ENCODE measurements around the gene NR1D1. TPM values are rescaled to one million over a fixed set of nuclear protein-coding genes. Genes with fewer than 3 reads are reported as not detected.

Gene NR1D1
- total RNA-seq, 3 donors from 2014 or later: 9.3 to 15.0 (median 14.8) TPM

DNA sequence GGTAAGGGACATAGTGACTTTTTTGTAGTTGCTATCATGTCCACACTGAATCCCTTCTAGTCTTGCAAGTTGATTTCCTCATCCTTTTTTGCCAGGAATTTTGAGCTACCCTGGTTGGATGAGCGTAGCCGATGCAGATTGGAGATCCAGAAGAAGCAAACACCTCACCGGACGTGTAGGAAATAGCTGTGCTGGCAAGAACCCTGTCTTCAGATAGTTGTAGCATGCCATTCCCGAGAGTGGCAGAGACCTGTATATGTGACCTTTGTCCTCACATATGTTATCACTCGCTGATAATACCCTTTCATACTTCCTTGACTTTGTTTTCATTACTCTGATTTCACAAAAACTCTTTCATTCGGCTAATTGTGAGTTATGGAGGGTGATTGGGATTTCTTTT is 33.8 kb upstream of the NR1D1 start:
- Histone ChIP-seq H3K9me3 (no peaks in the 10 kb centered on the region), H3K4me3 (no peak overlapping the region), H3K36me3 (ENCODE audit: low read depth) (peaks cover 5% of the 10 kb centered on the region), H3K4me1 (ENCODE audit: low read depth) (peaks cover 15% of the 10 kb centered on the region)
- intact Hi-C loops (cut with DNase I, micrococcal nuclease): no loop called here
- peak; percentile 97 for ATAC-seq
- DNase-seq: peak in 1 of 3 donors; percentile 66
- TF ChIP-seq, protein P1, sequence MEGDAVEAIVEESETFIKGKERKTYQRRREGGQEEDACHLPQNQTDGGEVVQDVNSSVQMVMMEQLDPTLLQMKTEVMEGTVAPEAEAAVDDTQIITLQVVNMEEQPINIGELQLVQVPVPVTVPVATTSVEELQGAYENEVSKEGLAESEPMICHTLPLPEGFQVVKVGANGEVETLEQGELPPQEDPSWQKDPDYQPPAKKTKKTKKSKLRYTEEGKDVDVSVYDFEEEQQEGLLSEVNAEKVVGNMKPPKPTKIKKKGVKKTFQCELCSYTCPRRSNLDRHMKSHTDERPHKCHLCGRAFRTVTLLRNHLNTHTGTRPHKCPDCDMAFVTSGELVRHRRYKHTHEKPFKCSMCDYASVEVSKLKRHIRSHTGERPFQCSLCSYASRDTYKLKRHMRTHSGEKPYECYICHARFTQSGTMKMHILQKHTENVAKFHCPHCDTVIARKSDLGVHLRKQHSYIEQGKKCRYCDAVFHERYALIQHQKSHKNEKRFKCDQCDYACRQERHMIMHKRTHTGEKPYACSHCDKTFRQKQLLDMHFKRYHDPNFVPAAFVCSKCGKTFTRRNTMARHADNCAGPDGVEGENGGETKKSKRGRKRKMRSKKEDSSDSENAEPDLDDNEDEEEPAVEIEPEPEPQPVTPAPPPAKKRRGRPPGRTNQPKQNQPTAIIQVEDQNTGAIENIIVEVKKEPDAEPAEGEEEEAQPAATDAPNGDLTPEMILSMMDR (IDR thresholded peaks at IDR 0.05): no peak

DNA sequence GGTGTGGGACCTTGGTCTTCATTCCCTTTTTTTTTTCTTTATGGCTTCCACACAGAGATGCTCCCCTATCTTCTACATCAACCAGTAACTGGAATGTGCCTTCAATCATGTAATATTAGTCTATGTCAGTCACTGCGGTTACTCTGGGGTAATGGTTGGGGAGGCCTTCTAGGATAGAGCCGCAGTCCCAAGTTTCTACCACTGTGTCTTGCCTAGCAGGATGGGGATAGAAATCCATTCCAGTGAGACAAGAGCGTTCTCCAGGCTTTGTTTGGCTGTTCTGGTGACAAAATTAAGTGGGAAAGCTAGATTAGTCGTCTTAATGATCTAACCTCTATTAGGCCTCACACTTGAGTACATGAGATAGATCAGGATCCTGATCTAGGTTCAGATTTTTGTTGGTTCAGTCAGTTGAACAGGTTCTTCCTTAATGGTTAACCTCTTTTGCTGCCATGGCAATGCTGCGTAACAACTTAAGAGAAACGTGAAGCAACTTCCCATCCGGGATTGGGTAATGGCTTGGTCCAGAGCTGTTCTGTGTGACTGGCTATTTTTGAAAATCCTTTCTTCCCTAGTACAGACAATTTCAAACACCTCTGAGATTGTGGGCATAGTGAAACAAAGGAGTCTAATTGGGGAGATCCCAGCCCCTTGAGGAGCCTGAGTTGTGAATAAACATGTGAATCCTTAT is 30.1 kb upstream of the NR1D1 start:
- peak; percentile 29 for ATAC-seq
- DNase-seq: peak in 1 of 3 donors; percentile 25
- Histone ChIP-seq H3K9me3 (no peaks in the 10 kb centered on the region), H3K4me1 (ENCODE audit: low read depth) (peaks cover 11% of the 10 kb centered on the region), H3K36me3 (ENCODE audit: low read depth) (peaks cover 5% of the 10 kb centered on the region), H3K4me3 (no peak overlapping the region)
- TF ChIP-seq, protein P1 (IDR thresholded peaks at IDR 0.05): no peak
- intact Hi-C loops (cut with DNase I, micrococcal nuclease): no loop called here

DNA sequence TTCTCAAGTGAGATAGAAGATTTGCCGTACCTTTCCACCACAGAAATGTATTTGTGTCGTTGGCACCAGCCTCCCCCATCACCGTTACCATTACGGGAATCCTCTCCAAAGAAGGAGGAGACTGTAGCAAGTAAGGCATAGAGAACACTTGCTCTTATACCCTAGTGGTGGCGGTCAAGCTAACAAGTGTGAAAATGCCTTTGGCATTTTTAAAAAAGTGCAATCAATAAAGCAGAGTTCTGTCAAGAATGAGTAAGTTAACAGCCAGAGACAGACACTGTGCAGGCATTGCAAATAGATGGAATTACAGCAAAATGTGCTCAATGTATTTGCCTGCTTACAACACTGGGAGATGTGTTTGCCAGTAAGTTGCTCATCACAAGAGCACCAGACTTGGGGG is 29.1 kb upstream of the NR1D1 start:
- intact Hi-C loops (cut with DNase I, micrococcal nuclease): no loop called here
- Histone ChIP-seq H3K4me1 (ENCODE audit: low read depth) (peaks cover 15% of the 10 kb centered on the region), H3K4me3 (no peak overlapping the region), H3K9me3 (no peaks in the 10 kb centered on the region), H3K36me3 (ENCODE audit: low read depth) (peaks cover 5% of the 10 kb centered on the region)
- TF ChIP-seq, protein P1 (IDR thresholded peaks at IDR 0.05): no peak
- ATAC-seq: no peak
- no peak for DNase-seq

DNA sequence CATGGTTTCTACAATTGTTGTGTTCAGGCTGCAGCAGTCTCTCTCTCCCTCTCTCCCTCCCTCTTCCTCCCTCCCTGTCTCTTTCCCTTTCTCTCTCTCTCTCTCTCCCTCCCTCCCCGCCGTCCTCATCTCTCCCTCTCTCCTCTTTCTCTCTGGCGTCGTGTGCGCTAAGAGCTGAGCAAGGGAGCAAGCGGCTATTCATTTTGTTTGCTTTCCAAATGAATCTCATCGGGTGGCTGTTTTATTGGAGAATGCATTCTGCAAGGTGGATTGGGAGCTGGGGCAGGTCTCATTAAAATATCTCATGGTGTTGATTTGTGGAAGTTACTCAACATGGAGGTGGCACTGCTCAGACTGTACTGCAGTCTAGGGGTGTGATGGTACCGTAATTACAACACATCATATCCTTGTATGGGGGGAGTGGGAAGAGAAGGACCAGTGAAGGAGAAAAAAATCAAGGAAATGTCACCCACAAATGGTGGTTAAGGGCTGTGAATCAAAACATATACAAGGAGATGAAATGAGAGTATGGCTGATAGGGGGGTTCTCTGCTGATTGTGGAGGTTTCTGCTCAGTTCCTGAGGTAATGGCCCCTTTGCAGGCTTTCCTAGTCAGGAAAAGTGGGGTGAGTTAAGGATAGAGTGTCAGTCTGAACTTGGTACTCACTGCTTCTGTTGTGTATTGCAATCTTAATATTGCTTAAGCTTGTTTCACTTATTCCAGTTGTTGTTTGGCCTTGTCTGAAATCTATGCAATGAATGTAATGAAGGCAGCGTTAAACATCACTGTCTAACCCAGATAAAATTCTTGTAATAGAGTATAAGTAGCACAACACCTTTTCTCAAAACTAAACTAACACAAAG is 24.1 kb upstream of the NR1D1 start:
- H3K4me1 ChIP-seq (ENCODE audit: low read depth): peaks cover 16% of the 10 kb centered on the region
- intact Hi-C loops (cut with DNase I, micrococcal nuclease): no loop called here
- DNase-seq: peak in 1 of 3 donors; percentile 29

DNA sequence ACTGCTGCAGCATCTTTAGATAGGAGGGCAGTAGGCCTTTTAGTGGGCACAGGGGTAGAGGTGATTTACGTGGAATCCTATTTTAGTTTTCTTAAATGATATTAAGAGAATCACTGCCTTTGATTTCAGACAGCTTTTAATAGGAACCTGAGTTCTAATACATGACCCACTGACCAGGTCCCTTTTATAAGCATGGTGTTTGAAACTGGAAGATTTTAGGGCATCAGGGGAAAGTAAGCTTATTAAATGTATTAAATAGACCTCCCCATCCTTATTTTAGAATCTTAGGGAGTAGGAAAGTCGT is 23.4 kb upstream of the NR1D1 start:
- H3K4me3 ChIP-seq: peak overlapping the region; percentile 66
- peaks cover 16% of the 10 kb centered on the region for H3K4me1 ChIP-seq (ENCODE audit: low read depth)
- no peaks in the 10 kb centered on the region for H3K9me3 ChIP-seq
- TF ChIP-seq, protein P1 (IDR thresholded peaks at IDR 0.05): no peak
- intact Hi-C loops (cut with DNase I, micrococcal nuclease): no loop called here
- peaks cover 3% of the 10 kb centered on the region for H3K36me3 ChIP-seq (ENCODE audit: low read depth)
- no peak for ATAC-seq
- no peak for DNase-seq

More for the DNA sequence above, 24.1 kb upstream of the NR1D1 start:
- Histone ChIP-seq H3K4me3 (no peak overlapping the region), H3K36me3 (ENCODE audit: low read depth) (peaks cover 5% of the 10 kb centered on the region), H3K9me3 (no peaks in the 10 kb centered on the region)
- peak; percentile 2 for ATAC-seq
- TF ChIP-seq, protein P1 (IDR thresholded peaks at IDR 0.05): no peak

Data from mucosa of descending colon (tissue), 3 donors.